UCSD-AML1 (cell line): ENCODE data around the gene PTPN2.
"Not testable (repeated sequence)": the region's sequence is repeated elsewhere in the genome, so short reads cannot be mapped to it uniquely, and the experiment has no call there.

Experiments
- DNase-seq: peaks from one replicate; lab custom pipeline; 2025; ENCODE audit not compliant: unreplicated experiment; lab: John Stamatoyannopoulos, UW

The PTPN2 gene

GRCh38 chr18:12883684-12884405 lies at the start of gene PTPN2:
TSS of gene PTPN2 (minus strand) at chr18:12884237. CDS start at chr18:12884141, 96 bp downstream.
- peak; percentile 97 for DNase-seq

GRCh38 chr18:12933327-12933726 lies 49.3 kb upstream of the PTPN2 start:
- DNase-seq = no peak

- DNase-seq = no peak
Measured at GRCh38 chr18:12930908-12931307, 46.9 kb upstream of the PTPN2 start.

DNA sequence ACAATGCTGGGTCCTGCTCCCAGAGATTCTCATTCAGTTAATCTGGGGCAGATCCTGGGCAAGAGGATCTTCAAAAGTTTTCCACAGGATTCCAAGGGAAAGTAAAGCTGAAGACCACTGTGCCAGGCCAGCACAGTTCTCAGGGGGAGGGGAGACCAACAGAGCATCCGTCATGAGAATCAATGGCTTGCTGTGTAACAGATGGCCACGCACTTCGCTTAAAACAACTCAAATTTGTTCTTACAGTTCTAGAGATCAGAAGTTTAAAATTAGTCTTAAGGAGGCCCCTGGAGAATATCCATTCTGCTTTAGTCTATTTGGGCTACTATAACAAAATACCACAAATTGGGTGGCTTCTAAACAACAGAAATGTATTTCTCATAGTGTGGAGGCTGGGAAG lies 46.3 kb upstream of the PTPN2 start:
- DNase-seq = no peak

DNA sequence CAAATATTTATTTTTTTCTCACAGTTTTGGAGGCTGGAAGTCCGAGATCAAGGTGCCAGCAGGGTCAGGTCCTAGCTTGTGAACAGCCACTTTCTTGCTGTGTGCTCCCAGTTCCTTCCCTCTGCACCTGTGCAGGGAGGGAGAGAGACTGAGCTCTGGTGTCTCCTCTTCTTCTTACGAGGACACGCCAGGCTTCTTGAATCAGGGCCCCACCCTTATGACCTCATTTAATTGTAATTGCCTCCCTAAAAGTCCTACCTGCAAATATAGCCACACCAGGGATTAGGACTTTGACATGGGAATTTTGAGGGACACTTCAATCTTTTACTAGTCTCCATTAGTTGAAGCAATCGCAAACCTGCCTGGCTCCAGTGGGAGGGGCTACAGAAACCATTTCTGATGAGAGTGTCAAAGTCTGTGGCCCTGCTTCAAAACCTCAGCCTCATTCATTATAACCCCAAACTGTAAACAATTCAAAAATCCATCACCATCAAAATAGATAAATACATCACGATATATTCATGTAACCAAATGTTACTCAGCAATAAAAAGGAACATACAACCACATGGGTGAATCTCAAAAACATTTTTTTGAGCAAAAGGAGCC lies 45.5 kb upstream of the PTPN2 start:
- no peak for DNase-seq

DNA sequence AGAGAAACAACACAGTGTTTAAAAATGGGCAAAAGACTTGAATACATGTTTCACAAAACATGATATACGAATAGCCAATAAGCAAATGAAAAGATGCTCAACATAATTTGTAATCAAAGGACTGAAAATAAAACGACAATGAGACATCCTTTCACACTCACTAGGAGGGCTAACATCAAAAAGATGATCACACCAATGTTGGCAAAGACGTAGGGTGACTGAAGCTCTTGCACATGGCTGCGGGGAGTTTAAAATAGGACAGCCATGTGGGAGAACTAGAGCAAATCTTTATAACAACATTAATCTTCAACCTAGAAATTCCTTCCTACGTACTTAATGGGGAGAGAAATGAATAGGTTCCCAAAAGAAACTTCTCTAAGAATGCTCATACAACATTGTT lies 44.6 kb upstream of the PTPN2 start:
- DNase-seq = no peak

GRCh38 chr18:12928206-12928605 lies 44.2 kb upstream of the PTPN2 start:
- DNase-seq = no peak

- no peak for DNase-seq
Measured at GRCh38 chr18:12924616-12925015, 40.6 kb upstream of the PTPN2 start.

DNA sequence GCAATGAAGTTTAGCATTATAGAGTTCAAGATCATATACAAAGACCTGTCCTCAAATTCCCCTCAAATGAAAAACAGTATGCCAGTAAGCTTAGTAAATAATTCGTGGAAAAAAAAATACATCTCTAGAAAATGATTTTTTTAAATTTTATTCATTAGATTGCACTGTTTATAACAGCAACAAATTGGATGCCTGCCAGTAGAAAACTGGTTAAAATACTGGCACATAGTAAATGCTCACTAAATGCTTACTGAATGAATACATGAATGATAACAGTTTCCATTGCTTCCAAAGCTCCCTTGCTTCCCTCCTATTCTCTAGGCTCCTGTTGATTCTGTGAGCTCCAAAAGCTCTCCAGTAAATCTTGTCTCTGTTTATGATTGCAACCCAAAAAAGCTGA lies 38.2 kb upstream of the PTPN2 start:
- DNase-seq = no peak

GRCh38 chr18:12921178-12921577 lies 37.1 kb upstream of the PTPN2 start:
- DNase-seq = no peak

GRCh38 chr18:12911929-12912703 lies 28.1 kb upstream of the PTPN2 start:
- DNase-seq = no peak

GRCh38 chr18:12911025-12911928 lies 27.2 kb upstream of the PTPN2 start:
- DNase-seq = no peak

DNA sequence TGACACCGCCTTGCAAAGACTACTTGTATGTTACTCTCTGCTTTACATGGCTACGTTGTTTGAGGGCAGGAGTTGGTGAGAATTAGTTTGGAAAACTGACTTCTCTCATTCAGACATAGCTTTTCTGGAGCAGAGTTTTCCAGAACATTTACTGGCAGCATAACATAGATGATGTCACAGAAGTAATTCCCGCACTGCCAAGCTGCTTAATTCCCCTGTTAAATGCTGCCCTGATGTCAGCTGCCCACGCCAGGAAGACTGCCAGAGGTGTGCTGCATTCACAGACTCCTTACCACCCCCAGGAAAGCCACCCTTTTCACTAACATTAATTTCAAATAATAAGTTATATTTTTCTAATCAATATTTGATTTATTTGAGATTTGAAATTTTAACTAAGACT lies 24.7 kb upstream of the PTPN2 start:
- DNase-seq = no peak

GRCh38 chr18:12907258-12907925 lies 23.4 kb upstream of the PTPN2 start:
- DNase-seq = no peak

- no peak for DNase-seq
Measured at GRCh38 chr18:12906773-12907172, 22.7 kb upstream of the PTPN2 start.

- DNase-seq = no peak
Measured at GRCh38 chr18:12906119-12906518, 22.1 kb upstream of the PTPN2 start.

DNA sequence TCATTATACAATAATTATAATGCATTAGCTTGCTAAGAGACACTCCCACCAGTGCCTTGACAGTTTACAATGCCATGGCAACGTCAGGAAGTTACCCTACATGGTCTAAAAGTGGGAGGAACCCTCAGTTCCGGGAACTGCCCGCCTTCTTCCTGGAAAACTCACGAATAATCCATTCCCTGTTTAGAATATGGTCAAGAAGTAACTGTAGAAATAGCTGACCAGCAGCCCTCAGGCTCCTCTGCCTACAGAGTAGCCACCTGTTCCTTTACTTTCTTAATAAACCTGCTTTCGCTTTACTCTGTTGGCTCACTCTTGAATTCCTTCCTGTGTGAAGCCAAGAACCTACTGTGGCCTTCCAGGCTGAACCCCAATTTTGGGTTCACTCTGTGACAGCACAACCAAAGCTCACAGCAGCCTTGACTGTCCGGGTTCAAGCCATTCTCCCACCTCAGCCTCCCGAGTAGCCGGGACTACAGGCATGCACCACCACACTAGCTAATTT lies 20.0 kb upstream of the PTPN2 start:
- peak; percentile 76 for DNase-seq

DNA sequence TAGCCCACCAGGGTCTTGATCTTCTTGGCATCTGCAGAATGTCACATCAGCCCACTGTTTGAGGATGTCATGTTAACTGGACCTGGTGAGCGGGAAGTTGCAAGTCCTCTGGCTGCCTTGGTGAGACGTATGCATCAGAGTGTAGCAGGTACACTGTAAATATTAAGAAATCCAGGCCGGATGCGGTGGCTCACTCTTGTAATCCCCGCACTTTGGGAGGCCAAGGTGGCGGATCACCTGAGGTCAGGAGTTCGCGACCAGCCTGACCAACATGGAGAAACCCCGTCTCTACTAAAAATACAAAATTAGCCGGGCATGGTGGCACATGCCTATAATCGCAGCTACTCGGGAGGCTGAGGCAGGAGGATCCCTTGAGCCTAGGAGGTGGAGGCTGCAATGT lies 17.2 kb upstream of the PTPN2 start:
- not testable (repeated sequence) for DNase-seq

DNA sequence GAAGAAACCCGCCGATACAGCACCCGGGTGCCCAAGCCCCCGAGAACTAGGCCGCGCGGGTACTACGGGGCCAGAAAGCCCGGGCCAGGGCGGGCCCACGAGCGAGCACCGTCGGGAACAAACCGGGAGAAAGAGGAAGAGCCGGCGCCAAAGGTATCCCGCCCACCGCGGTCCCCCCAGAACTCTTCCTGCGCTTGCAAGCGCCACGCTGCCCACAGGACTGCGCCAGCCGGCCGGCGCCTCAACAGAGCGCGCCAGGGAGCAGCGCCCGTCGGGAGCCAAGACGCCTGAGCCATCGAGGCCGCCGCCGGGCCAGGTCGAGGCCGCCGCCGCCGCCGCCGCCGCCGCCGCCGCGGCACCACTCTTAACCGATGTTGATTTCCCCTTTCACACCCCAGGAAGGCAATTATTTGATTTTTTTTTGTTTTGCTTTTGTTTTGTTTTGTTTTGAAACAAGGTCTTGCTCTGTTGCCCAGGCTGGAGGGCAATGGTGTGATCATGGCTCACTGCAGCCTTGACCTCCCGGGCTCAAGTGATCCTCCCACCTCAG lies 12.8 kb upstream of the PTPN2 start:
- DNase-seq = not testable (repeated sequence)

GRCh38 chr18:12895626-12896025 lies 11.6 kb upstream of the PTPN2 start:
- no peak for DNase-seq
